Adrenal gland (tissue), 5 donors: ENCODE results near the gene NKAIN2.

Source experiments
- POLR2A ChIP-seq, 2 donors: fragments of 450-650 bp; IDR thresholded peaks; one replicate each; pipeline ENCODE4 v1.6.1; 2017; ENCODE audit warnings: antibody characterized with exemption in 2 of 2, mild to moderate bottlenecking in 2 of 2, moderate library complexity in 1 of 2
- TF ChIP-seq, protein P1 (sequence below), 6 experiments: fragments of 450-650 bp in 4 of 6; fragments of 200-600 bp in 2 of 6; sonication (generic) in 1 of 6; IDR thresholded peaks; 1 replicate in 5 of 6; 2 replicates in 1 of 6; pipeline versions ENCODE4 v1.5.1 to v1.8.0; 2016 to 2021; ENCODE audit warnings: antibody characterized with exemption in 6 of 6, mild to moderate bottlenecking in 2 of 6, moderate library complexity in 1 of 6
- donor health status: DM: no; HTN: no; CAD: no.

DNA sequence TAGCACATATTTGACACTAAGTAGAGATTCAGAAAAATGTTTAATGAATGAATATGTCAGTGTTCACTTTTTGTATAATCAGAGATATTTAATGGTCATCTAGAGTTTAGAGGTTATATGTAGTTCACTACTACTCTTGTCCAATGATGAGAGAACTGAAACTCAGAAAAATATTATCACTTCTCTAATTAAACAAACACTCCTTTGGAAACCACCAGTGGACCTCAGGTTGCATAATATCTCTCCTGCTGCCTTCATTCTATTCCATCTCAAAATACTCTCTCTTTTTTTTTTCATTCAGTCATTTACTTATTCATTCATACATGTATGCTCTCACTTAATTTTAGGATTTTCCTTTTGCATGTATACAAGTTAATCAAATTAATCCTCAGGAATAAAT is 735.4 kb downstream of the NKAIN2 start:
- TF ChIP-seq, protein P1, sequence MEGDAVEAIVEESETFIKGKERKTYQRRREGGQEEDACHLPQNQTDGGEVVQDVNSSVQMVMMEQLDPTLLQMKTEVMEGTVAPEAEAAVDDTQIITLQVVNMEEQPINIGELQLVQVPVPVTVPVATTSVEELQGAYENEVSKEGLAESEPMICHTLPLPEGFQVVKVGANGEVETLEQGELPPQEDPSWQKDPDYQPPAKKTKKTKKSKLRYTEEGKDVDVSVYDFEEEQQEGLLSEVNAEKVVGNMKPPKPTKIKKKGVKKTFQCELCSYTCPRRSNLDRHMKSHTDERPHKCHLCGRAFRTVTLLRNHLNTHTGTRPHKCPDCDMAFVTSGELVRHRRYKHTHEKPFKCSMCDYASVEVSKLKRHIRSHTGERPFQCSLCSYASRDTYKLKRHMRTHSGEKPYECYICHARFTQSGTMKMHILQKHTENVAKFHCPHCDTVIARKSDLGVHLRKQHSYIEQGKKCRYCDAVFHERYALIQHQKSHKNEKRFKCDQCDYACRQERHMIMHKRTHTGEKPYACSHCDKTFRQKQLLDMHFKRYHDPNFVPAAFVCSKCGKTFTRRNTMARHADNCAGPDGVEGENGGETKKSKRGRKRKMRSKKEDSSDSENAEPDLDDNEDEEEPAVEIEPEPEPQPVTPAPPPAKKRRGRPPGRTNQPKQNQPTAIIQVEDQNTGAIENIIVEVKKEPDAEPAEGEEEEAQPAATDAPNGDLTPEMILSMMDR (IDR thresholded peaks at IDR 0.05), result no peak
- TF ChIP-seq POLR2A (IDR thresholded peaks at IDR 0.05), result no peak
